Gastroesophageal sphincter (tissue), 4 donors: ENCODE results near the gene CARD14. TPM values are rescaled to one million over a fixed set of nuclear protein-coding genes. Genes with fewer than 3 reads are reported as not detected.

Experiments
- ATAC-seq: fragments of 150-250 bp; one replicate; pipeline ENCODE4 v1.9.1; 2016; ENCODE audit warnings: mild to moderate bottlenecking, moderate library complexity
- H3K27ac ChIP-seq, 4 donors: fragments of 200-600 bp; sonication (generic) in 3 of 4; 1 replicate in 3 of 4; 2 replicates in 1 of 4; pipeline ENCODE4 v1.5.1; 2016 to 2019
- H3K27me3 ChIP-seq: fragments of 200-600 bp; sonication (generic); one replicate; pipeline ENCODE4 v1.5.1; 2019
- H3K36me3 ChIP-seq, 2 donors: fragments of 200-600 bp; sonication (generic); one replicate each; pipeline ENCODE4 v1.5.1; 2019; ENCODE audit warnings: control low read depth in 1 of 2
- H3K4me1 ChIP-seq, 3 donors: fragments of 200-600 bp; sonication (generic); 1 replicate in 2 of 3; 2 replicates in 1 of 3; pipeline ENCODE4 v1.5.1; 2016 to 2019; ENCODE audit warnings: control low read depth in 2 of 3
- H3K4me3 ChIP-seq, 2 donors: fragments of 200-600 bp; sonication (generic); one replicate each; pipeline ENCODE4 v1.5.1; 2019; ENCODE audit warnings: mild to moderate bottlenecking in 1 of 2, moderate library complexity in 1 of 2
- H3K9me3 ChIP-seq, 3 donors: fragments of 200-600 bp; sonication (generic); one replicate each; pipeline ENCODE4 v1.5.1; 2017 to 2019; ENCODE audit warnings: control low read depth in 2 of 3
- CTCF ChIP-seq, 4 experiments: fragments of 200-600 bp in 2 of 4; fragments of 450-650 bp in 2 of 4; sonication (generic) in 1 of 4; IDR thresholded peaks; one replicate each; pipeline ENCODE4 v1.5.1; 2017 to 2019; ENCODE audit warnings: antibody characterized with exemption in 4 of 4, mild to moderate bottlenecking in 2 of 4, moderate library complexity in 2 of 4
- EP300 ChIP-seq: sonication (generic); formaldehyde crosslinking; IDR thresholded peaks from one replicate; pipeline ENCODE4 v1.6.1; 2017; ENCODE audit warnings: antibody characterized with exemption, mild to moderate bottlenecking
- POLR2A ChIP-seq, 2 donors: fragments of 450-650 bp; IDR thresholded peaks; one replicate each; pipeline ENCODE4 v1.6.1; 2017; ENCODE audit warnings: antibody characterized with exemption in 2 of 2, mild to moderate bottlenecking in 2 of 2, moderate library complexity in 1 of 2
- POLR2AphosphoS5 ChIP-seq: sonication (generic); formaldehyde crosslinking; IDR thresholded peaks from one replicate; pipeline ENCODE4 v1.6.1; 2017; ENCODE audit warnings: antibody characterized with exemption
- WGBS, 2 donors: methylation state at CpG; one replicate each; pipeline ENCODE4 v1.1.5; 2018; ENCODE audit warnings: low coverage in 1 of 2; 5-methylcytosine and 5-hydroxymethylcytosine counted together
- total RNA-seq, 4 donors: library from RNA; depleted of rRNA; stranded (reverse); fragments of >200 nt; gene quantifications; one replicate each; pipeline ENCODE4 v1.1.0, GENCODE V29; 2016

The CARD14 gene
- total RNA-seq, 4 donors from 2014 or later, result 0.78 to 0.81 TPM; not detected in 2

- peaks cover 0 to 25% (median 11%) of the 10 kb centered on the region in 3 donors for H3K4me1 ChIP-seq
- TF ChIP-seq CTCF (IDR thresholded peaks at IDR 0.05) (no peak), EP300 (no peak), POLR2A (IDR thresholded peaks at IDR 0.05) (no peak), POLR2AphosphoS5 (no peak)
- WGBS, 2 donors, result 79 to 84% methylated on average over 5 to 6 of the region's 7 CpGs
- no peak overlapping the region for H3K27ac ChIP-seq
- no peaks in the 10 kb centered on the region for H3K9me3 ChIP-seq
- no peak for ATAC-seq
- H3K27me3 ChIP-seq, result no peaks in the 10 kb centered on the region
- no peak overlapping the region for H3K4me3 ChIP-seq
- peaks cover 8 to 76% of the 10 kb centered on the region in 2 donors for H3K36me3 ChIP-seq
These were observed 28.2 kb upstream of the CARD14 start for GRCh38 chr17:80141463-80142165.

- H3K27me3 ChIP-seq, result no peaks in the 10 kb centered on the region
- no peak for TF ChIP-seq POLR2A (IDR thresholded peaks at IDR 0.05)
- TF ChIP-seq EP300, result no peak
- TF ChIP-seq CTCF (IDR thresholded peaks at IDR 0.05), result no peak
- TF ChIP-seq POLR2AphosphoS5, result no peak
- no peaks in the 10 kb centered on the region for H3K9me3 ChIP-seq
- 53 to 82% methylated on average over 2 to 6 of the region's 6 CpGs for WGBS, 2 donors
- no peak for ATAC-seq
- peaks cover 8 to 63% of the 10 kb centered on the region in 2 donors for H3K36me3 ChIP-seq
- no peak overlapping the region for H3K27ac ChIP-seq
- peaks cover 0 to 28% (median 11%) of the 10 kb centered on the region in 3 donors for H3K4me1 ChIP-seq
- H3K4me3 ChIP-seq, result no peak overlapping the region
These were observed 26.9 kb upstream of the CARD14 start for GRCh38 chr17:80142929-80143328.

- Histone ChIP-seq H3K9me3 (no peaks in the 10 kb centered on the region), H3K4me1 (peaks cover 0 to 49% (median 11%) of the 10 kb centered on the region in 3 donors), H3K27me3 (no peaks in the 10 kb centered on the region), H3K4me3 (peak overlapping the region; percentile 68 to 97), H3K27ac (peak overlapping the region in 3 of 4 donors; percentile 91 to 98 (median 97)), H3K36me3 (peaks cover 0 to 38% of the 10 kb centered on the region in 2 donors)
- no peak for ATAC-seq
- TF ChIP-seq CTCF (IDR thresholded peaks at IDR 0.05) (no peak), EP300 (no peak), POLR2AphosphoS5 (no peak), POLR2A (IDR thresholded peaks at IDR 0.05) (no peak)
- 33 to 35% methylated on average over 6 to 7 of the region's 10 CpGs for WGBS, 2 donors
These were observed 24.5 kb upstream of the CARD14 start for GRCh38 chr17:80145076-80146075.

- Histone ChIP-seq H3K27me3 (no peaks in the 10 kb centered on the region), H3K4me3 (peak overlapping the region; percentile 68 to 97), H3K9me3 (no peaks in the 10 kb centered on the region), H3K27ac (peak overlapping the region; percentile 77 to 98 (median 94)), H3K4me1 (peaks cover 0 to 49% (median 11%) of the 10 kb centered on the region in 3 donors), H3K36me3 (peaks cover 0 to 28% of the 10 kb centered on the region in 2 donors)
- ATAC-seq, result peak; percentile 11
- WGBS, 2 donors, result 0% methylated on average over 2 to 8 of the region's 69 CpGs
- TF ChIP-seq POLR2AphosphoS5, result no peak
- peak in 1 of 4 experiments; percentile 12 for TF ChIP-seq CTCF (IDR thresholded peaks at IDR 0.05)
These were observed 23.5 kb upstream of the CARD14 start for GRCh38 chr17:80146121-80147034.
